ENCODE data around the gene AKAP13.

GRCh38 chr15:85623315-85624049 is 243.1 kb downstream of the AKAP13 start:
- TF ChIP-seq CTCF (IDR thresholded peaks at IDR 0.05) (no peak), POLR2A (IDR thresholded peaks at IDR 0.05) (no peak)
